Activated CD4-positive, alpha-beta T cell treated with anti-CD3 and anti-CD28 coated beads for 24 hours (primary cell): ENCODE results near the gene ADCY2.

Source experiments
- DNase-seq, 2 donors: peaks; one replicate each; pipeline ENCODE4 v3.0.0-alpha.2; 2020; ENCODE audit warnings: low read depth in 2 of 2

The ADCY2 gene

GRCh38 chr5:7503564-7503963, 107.6 kb downstream of the ADCY2 start:
- no peak for DNase-seq

- no peak for DNase-seq
Observed at GRCh38 chr5:7515284-7515914, 119.5 kb downstream of the ADCY2 start.

GRCh38 chr5:7516253-7516652, 120.3 kb downstream of the ADCY2 start:
- no peak for DNase-seq

- no peak for DNase-seq
Observed at GRCh38 chr5:7517006-7517405, 121.1 kb downstream of the ADCY2 start.

GRCh38 chr5:7518947-7519560, 123.1 kb downstream of the ADCY2 start:
- no peak for DNase-seq

GRCh38 chr5:7519564-7519963, 123.6 kb downstream of the ADCY2 start:
- no peak for DNase-seq

- no peak for DNase-seq
Observed at GRCh38 chr5:7529880-7530279, 133.9 kb downstream of the ADCY2 start.

- no peak for DNase-seq
Observed at GRCh38 chr5:7533941-7534340, 138.0 kb downstream of the ADCY2 start.

- DNase-seq: no peak
Observed at GRCh38 chr5:7534505-7534904, 138.6 kb downstream of the ADCY2 start.

- no peak for DNase-seq
Observed at GRCh38 chr5:7537573-7537972, 141.6 kb downstream of the ADCY2 start.

- DNase-seq: no peak
Observed at GRCh38 chr5:7539571-7539970, 143.6 kb downstream of the ADCY2 start.

GRCh38 chr5:7540736-7541485, 145.0 kb downstream of the ADCY2 start:
- no peak for DNase-seq

- DNase-seq: no peak
Observed at GRCh38 chr5:7541898-7542297, 146.0 kb downstream of the ADCY2 start.

GRCh38 chr5:7546555-7546954, 150.6 kb downstream of the ADCY2 start:
- no peak for DNase-seq

GRCh38 chr5:7548596-7548995, 152.7 kb downstream of the ADCY2 start:
- no peak for DNase-seq

GRCh38 chr5:7565559-7565958, 169.6 kb downstream of the ADCY2 start:
- no peak for DNase-seq

- DNase-seq: no peak
Observed at GRCh38 chr5:7576023-7576715, 180.2 kb downstream of the ADCY2 start.

- no peak for DNase-seq
Observed at GRCh38 chr5:7577381-7577780, 181.4 kb downstream of the ADCY2 start.

- no peak for DNase-seq
Observed at GRCh38 chr5:7578071-7578470, 182.1 kb downstream of the ADCY2 start.

GRCh38 chr5:7584749-7585148, 188.8 kb downstream of the ADCY2 start:
- no peak for DNase-seq

GRCh38 chr5:7585807-7586206, 189.9 kb downstream of the ADCY2 start:
- no peak for DNase-seq

GRCh38 chr5:7586480-7586879, 190.5 kb downstream of the ADCY2 start:
- DNase-seq: no peak

GRCh38 chr5:7589800-7590199, 193.9 kb downstream of the ADCY2 start:
- DNase-seq: no peak
